Measurements from ENCODE around the gene DSTYK. TPM values are rescaled to one million over a fixed set of nuclear protein-coding genes. Genes with fewer than 3 reads are reported as not detected.

Gene DSTYK
- polyA plus RNA-seq, 1 of the 3 experiments (the other 2 are of a cell fraction): 4.4 TPM

GRCh38 chr1:205124726-205125125, 86.8 kb downstream of the DSTYK start:
- Histone ChIP-seq H3K27ac (ENCODE audit: low read depth in 2 of 2, low read length in 1 of 2) (no peak overlapping the region), H4K20me1 (ENCODE audit: insufficient read depth) (no peaks in the 10 kb centered on the region), H2AFZ (ENCODE audit: low read depth) (no peak overlapping the region), H3K36me3 (replicated peaks in 1 of 2; ENCODE audit: control insufficient read depth in 1 of 2, insufficient read depth in 2 of 2, low read length in 1 of 2) (no peaks in the 10 kb centered on the region), H3K9me2 (no peaks in the 10 kb centered on the region), H3K9ac (no peak overlapping the region), H3K4me2 (no peak overlapping the region), H3F3A (replicated peaks; ENCODE audit: insufficient read depth) (peaks cover 6% of the 10 kb centered on the region), H3K27me3 (ENCODE audit: insufficient read depth) (no peaks in the 10 kb centered on the region), H3K4me1 (ENCODE audit: control insufficient read depth in 1 of 2, insufficient read depth in 2 of 2, low read depth in 1 of 2, low read length in 1 of 2) (peaks cover 11 to 17% of the 10 kb centered on the region in 2 experiments; a peak in 3 of 4 replicates), H3K4me3 (ENCODE audit: low read depth in 2 of 2, low read length in 1 of 2) (no peak overlapping the region), H3K79me2 (ENCODE audit: insufficient read depth) (peaks cover 21% of the 10 kb centered on the region), H3K9me3 (no peaks in the 10 kb centered on the region)
- CTCF ChIA-PET: interaction anchor here (1.2 to 3.7 kb wide), 2 partner anchors 63 to 131 kb away, joined by 5 to 16 read pairs; no protein-coding TSS in a partner anchor
- DNase-seq: no peak
- TF ChIP-seq ELF1 (IDR thresholded peaks at IDR 0.05) (no peak), EZH2phosphoT487 (IDR thresholded peaks at IDR 0.05; ENCODE audit: borderline replicate concordance, low read depth) (no peak), ZBTB33 (IDR thresholded peaks at IDR 0.05; ENCODE audit: borderline replicate concordance, low read depth) (no peak), CTCF (IDR thresholded peaks at IDR 0.05) (no peak), TCF12 (IDR thresholded peaks at IDR 0.05) (no peak), JUND (IDR thresholded peaks at IDR 0.05) (no peak), TAF1 (IDR thresholded peaks at IDR 0.05; ENCODE audit: borderline replicate concordance, low read depth, low read length) (no peak), FOXJ3 (CRISPR knock-in tag; IDR thresholded peaks at IDR 0.05) (no peak), RAD21 (IDR thresholded peaks at IDR 0.05; ENCODE audit: low read length) (no peak), GATA2 (CRISPR knock-in tag; IDR thresholded peaks at IDR 0.05) (no peak), MAX (IDR thresholded peaks at IDR 0.05; ENCODE audit: low read depth) (no peak), SIN3A (IDR thresholded peaks at IDR 0.05; ENCODE audit: borderline replicate concordance, low read depth, low read length) (no peak), NRF1 (IDR thresholded peaks at IDR 0.05; ENCODE audit: low read depth, low read length) (no peak), EP300 (IDR thresholded peaks at IDR 0.05; ENCODE audit: borderline replicate concordance in 1 of 2, low read depth in 1 of 2, low read length in 1 of 2) (no peak), RXRA (IDR thresholded peaks at IDR 0.05; ENCODE audit: borderline replicate concordance, low read depth) (no peak), MXI1 (IDR thresholded peaks at IDR 0.05; ENCODE audit: low read depth, low read length) (no peak), PBX3 (IDR thresholded peaks at IDR 0.05) (no peak), SMC3 (IDR thresholded peaks at IDR 0.05; ENCODE audit: low read depth, low read length) (no peak)
- POLR2A ChIA-PET: no interaction called here
- 77% methylated on average over 7 of the region's 7 CpGs for WGBS (ENCODE audit: low lambda C conversion rate)

Data from SK-N-SH (cell line).